Ascending aorta (tissue), 2 donors: ENCODE measurements around the gene SSH2. TPM values are rescaled to one million over a fixed set of nuclear protein-coding genes. Genes with fewer than 3 reads are reported as not detected.

Experiments
- DNase-seq, 2 donors: peaks; one replicate each; pipeline ENCODE4 v3.0.0-alpha.2; 2019; ENCODE audit warnings: low spot score in 2 of 2
- H3K27ac ChIP-seq, 2 donors: fragments of 200-600 bp; sonication (generic); one replicate each; pipeline ENCODE4 v1.5.1; 2016 to 2017; ENCODE audit warnings: mild to moderate bottlenecking in 1 of 2
- H3K27me3 ChIP-seq: fragments of 200-600 bp; sonication (generic); one replicate; pipeline ENCODE4 v1.5.1; 2017
- H3K36me3 ChIP-seq, 2 donors: fragments of 200-600 bp; sonication (generic); one replicate each; pipeline ENCODE4 v1.5.1; 2016
- H3K4me1 ChIP-seq, 2 donors: fragments of 200-600 bp; sonication (generic); one replicate each; pipeline ENCODE4 v1.5.1; 2016 to 2017; ENCODE audit warnings: mild to moderate bottlenecking in 1 of 2
- H3K4me3 ChIP-seq, 2 donors: fragments of 200-600 bp; sonication (generic); one replicate each; pipeline ENCODE4 v1.5.1; 2016 to 2017; ENCODE audit warnings: mild to moderate bottlenecking in 1 of 2
- H3K9me3 ChIP-seq, 2 donors: fragments of 200-600 bp; sonication (generic); one replicate each; pipeline ENCODE4 v1.5.1; 2016
- intact Hi-C: fragments of 100-400 bp; cut with DNase I; formaldehyde crosslinking; loops from one replicate; pipeline ENCODE4 v1.15.1; 2023
- total RNA-seq: library from RNA; depleted of rRNA; stranded (reverse); fragments of >200 nt; gene quantifications from one replicate; pipeline ENCODE4 v1.1.0, GENCODE V29; 2016
- TF ChIP-seq, protein P1 (sequence below), 3 experiments: fragments of 200-600 bp in 2 of 3; fragments of 450-650 bp in 1 of 3; sonication (generic) in 2 of 3; IDR thresholded peaks; one replicate each; pipeline ENCODE4 v1.5.1; 2016 to 2019; ENCODE audit warnings: antibody characterized with exemption in 3 of 3, mild to moderate bottlenecking in 1 of 3, moderate library complexity in 1 of 3

Gene SSH2
- total RNA-seq, 1 donor from 2014 or later = 7.9 TPM

DNA sequence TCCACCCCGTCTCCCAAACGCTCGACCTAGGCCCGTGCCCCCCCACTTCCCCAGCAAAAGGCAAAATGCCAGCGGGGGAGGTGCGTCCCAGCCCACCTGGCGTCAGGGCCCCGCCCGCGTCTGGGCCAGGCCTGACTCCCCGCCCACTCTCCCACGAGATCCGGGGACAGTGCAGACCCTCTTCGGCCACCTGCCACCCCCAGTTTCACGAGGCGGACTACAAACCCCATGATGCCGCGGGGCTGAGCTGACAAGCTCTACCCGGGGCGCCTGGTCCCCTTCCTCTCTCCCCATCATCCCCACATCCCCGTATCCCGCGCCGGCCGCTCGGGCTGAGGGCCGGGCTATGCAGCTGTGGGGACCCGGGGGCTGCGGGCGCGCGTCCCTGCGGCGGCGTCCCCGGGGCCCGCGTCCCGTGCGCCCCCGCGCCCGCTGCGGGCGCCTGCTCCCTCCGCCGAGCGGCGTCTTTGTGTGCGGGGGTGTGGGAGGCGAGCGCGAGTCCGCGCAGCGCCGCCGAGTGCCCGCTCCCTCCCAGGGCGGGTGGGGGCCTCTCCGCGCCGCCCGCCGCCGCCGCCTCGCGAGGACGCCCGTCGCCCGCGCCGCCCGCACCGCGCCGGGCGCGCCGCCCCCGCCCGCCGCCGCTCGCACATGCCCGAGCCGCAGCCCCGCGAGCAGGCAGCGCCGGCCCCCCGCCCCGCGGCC lies 337.0 kb downstream of the SSH2 start, which contains the start of gene ANKRD13B:
TSS of gene ANKRD13B (plus strand) at position 283 of the 702 bp plus-strand sequence. CDS start 490 bp downstream, outside the sequence.
- Histone ChIP-seq H3K36me3 (no peaks in the 10 kb centered on the region), H3K4me1 (peaks cover 34 to 45% of the 10 kb centered on the region in 2 donors), H3K27ac (peak within 1 kb of the TSS; percentile 87 to 95), H3K4me3 (peak within 1 kb of the TSS; percentile 84 to 88), H3K27me3 (no peaks in the 10 kb centered on the region), H3K9me3 (no peaks in the 10 kb centered on the region)
- no peak for DNase-seq
- intact Hi-C loops = loop anchor here (5.0 kb wide), 1 partner anchor 169 kb away; no protein-coding TSS in a partner anchor
- TF ChIP-seq, protein P1, sequence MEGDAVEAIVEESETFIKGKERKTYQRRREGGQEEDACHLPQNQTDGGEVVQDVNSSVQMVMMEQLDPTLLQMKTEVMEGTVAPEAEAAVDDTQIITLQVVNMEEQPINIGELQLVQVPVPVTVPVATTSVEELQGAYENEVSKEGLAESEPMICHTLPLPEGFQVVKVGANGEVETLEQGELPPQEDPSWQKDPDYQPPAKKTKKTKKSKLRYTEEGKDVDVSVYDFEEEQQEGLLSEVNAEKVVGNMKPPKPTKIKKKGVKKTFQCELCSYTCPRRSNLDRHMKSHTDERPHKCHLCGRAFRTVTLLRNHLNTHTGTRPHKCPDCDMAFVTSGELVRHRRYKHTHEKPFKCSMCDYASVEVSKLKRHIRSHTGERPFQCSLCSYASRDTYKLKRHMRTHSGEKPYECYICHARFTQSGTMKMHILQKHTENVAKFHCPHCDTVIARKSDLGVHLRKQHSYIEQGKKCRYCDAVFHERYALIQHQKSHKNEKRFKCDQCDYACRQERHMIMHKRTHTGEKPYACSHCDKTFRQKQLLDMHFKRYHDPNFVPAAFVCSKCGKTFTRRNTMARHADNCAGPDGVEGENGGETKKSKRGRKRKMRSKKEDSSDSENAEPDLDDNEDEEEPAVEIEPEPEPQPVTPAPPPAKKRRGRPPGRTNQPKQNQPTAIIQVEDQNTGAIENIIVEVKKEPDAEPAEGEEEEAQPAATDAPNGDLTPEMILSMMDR (IDR thresholded peaks at IDR 0.05) = no peak

DNA sequence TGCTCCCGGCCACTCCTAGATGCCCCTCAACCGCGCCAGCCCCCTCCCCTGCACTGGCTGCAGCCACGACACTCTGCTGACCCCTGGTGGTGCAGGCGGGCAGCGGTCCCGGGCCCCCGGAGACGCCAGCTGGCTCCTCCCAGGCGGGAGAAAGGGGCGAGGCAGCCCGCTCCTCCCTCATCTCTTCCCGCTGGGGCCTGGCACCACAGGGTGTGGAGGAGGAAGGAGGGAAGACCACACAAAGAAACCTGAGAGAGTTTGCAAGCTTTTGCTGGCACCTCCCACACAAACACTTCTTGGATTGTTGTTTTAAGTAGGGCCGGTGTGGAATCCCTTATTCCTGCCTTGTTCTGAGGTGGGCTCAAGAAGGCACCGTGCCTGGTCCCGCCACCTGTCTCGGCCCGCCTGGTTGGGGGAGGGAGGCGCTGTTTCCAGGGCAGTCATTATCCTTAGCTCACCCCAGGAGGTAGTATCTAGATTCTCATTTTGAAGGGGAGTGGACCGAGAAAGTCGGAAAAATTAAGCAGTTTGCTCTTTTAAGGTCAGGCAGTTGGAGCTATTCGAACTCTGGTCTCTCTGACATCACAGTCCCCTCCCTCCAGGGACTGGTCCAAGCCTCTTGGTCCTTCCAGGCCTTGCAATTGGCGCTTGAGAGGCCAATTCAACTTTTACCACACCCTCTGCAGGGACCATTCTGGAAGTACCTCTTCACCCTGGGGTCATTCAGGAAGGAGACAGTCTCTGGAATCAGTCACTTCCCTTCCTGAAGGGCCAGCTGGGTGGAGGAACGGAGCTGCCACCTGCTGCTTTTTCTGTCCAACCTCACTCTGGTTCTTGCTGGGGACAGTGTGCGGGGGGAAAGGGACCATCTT lies 338.1 kb downstream of the SSH2 start:
- intact Hi-C loops = loop anchor here (1.0 to 5.0 kb wide), 5 partner anchors 12 to 339 kb away; partner anchors contain the start of gene SSH2
- Histone ChIP-seq H3K4me3 (peak overlapping the region; percentile 84 to 88), H3K27ac (peak overlapping the region; percentile 87 to 95), H3K27me3 (no peaks in the 10 kb centered on the region), H3K4me1 (peaks cover 36 to 51% of the 10 kb centered on the region in 2 donors), H3K9me3 (no peaks in the 10 kb centered on the region), H3K36me3 (no peaks in the 10 kb centered on the region)
- TF ChIP-seq, protein P1 (IDR thresholded peaks at IDR 0.05) = peak; percentile 93 to 94 (median 94)
- DNase-seq = peak in 1 of 2 donors; percentile 91

DNA sequence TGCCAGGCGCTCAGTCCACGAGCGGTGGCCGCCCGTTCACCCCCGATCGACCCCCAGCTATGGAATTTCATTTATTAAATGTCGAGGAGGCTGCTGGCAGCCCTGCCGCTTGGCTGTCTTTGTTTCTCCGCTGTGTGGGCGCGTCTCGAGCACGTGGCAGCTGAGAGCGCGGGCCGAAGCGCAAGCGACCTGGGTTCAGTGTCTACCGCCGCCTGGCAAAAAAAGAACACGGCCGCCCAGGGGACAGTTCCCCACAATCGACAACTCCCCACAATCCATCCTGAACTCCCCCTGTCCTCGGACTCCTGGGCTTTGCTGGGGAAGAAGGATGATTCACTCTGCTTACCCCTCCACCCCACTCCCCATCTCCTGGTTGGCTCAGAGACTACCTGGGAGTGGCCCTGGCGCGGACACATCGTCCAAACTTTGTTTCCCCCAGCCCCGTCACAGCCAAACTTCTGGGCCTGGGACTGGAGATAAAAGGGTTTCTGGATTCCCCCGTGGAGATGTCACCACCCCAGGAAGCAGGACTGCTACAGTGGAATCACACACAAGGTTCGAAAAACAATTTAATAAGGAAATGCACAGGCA lies 338.8 kb downstream of the SSH2 start:
- Histone ChIP-seq H3K27me3 (no peaks in the 10 kb centered on the region), H3K36me3 (no peaks in the 10 kb centered on the region), H3K9me3 (no peaks in the 10 kb centered on the region), H3K27ac (peak overlapping the region; percentile 87 to 95), H3K4me1 (peaks cover 36 to 55% of the 10 kb centered on the region in 2 donors), H3K4me3 (peak overlapping the region; percentile 84 to 88)
- no peak for DNase-seq
- TF ChIP-seq, protein P1 (IDR thresholded peaks at IDR 0.05) = no peak
- intact Hi-C loops = loop anchor here (1.0 to 5.0 kb wide), 5 partner anchors 11 to 340 kb away; partner anchors contain the start of gene SSH2

DNA sequence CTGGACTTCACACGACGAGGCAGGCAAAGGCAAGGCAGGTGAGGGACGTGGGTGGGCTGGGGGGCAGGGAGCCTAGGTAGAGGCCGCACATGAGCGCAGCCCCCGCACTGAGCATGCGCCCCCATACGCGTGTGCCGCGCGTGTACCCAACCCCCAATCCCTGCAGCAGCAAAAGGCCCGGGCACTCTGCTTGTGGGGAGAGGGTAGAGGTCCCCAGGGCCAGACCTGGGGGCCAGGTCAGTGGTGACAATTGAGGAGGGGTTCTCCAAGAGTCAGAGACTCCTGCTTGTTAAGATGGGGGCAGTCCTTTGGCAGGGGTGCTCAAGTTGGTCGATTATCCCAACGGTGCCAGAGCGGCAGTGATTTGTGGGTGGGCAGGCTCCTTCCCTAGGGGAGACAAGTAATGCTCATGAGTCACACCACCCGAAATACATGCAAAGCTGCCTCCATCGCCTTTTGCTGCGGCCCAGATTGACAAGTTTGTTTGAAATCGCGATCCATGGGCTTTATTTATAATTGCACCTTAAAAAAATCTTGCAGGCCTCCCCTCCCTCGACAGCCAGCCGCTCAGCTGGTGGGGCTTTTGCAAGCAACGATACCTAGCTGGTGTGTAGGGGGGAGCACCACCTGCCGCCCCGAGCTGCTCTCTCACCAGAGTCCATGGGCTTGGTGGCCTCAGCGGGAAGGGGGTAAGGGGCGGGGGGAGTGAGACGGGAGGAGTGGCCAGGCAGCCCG lies 339.4 kb downstream of the SSH2 start:
- TF ChIP-seq, protein P1 (IDR thresholded peaks at IDR 0.05) = no peak
- Histone ChIP-seq H3K4me3 (peak overlapping the region; percentile 84 to 88), H3K36me3 (no peaks in the 10 kb centered on the region), H3K9me3 (no peaks in the 10 kb centered on the region), H3K4me1 (peaks cover 36 to 55% of the 10 kb centered on the region in 2 donors), H3K27ac (peak overlapping the region; percentile 87 to 95), H3K27me3 (no peaks in the 10 kb centered on the region)
- no peak for DNase-seq
- intact Hi-C loops = loop anchor here (1.0 to 5.0 kb wide), 5 partner anchors 10 to 340 kb away; partner anchors contain the start of gene SSH2
